HG03469 (cell line): ENCODE data around the gene HFE.
"Not testable (repeated sequence)": the region's sequence is repeated elsewhere in the genome, so short reads cannot be mapped to it uniquely, and the experiment has no call there.

Experiments
- ATAC-seq: cut with Tn5 transposase; IDR thresholded peaks from one replicate; pipeline ENCODE4 v1.9.1; 2021; ENCODE audit warnings: mild to moderate bottlenecking, moderate library complexity, moderate number of reproducible peaks; ENCODE audit not compliant: unreplicated experiment

Gene HFE

GRCh38 chr6:26087284-26088115 is at the start of gene HFE:
Gene HFE (plus strand): TSS chr6:26087429. CDS start chr6:26087441, 12 bp downstream.
- ATAC-seq: no peak

DNA sequence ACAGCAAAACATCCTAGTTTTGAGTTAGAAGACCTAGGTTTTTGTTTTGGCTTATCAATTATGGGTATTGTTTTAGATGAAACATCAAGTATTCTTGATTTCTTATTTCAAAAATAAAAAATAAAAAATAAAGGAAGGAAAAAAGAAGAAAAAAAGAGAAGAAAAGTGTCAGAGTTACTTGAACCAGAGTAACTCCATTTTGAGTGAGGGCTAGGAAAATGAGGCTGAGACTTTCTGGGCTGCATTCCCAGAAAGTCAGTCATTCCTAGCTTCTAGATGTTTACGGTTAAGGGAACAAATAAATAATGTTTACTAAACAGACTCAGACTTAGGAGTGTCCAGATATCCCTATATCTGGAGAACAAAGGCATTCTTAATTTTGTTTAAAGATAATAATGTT is 45.3 kb upstream of the HFE start:
- ATAC-seq: no peak

GRCh38 chr6:26043384-26044139 is 43.7 kb upstream of the HFE start:
- peak; percentile 44 for ATAC-seq

GRCh38 chr6:26044140-26045064 is 42.8 kb upstream of the HFE start:
- ATAC-seq: no peak

DNA sequence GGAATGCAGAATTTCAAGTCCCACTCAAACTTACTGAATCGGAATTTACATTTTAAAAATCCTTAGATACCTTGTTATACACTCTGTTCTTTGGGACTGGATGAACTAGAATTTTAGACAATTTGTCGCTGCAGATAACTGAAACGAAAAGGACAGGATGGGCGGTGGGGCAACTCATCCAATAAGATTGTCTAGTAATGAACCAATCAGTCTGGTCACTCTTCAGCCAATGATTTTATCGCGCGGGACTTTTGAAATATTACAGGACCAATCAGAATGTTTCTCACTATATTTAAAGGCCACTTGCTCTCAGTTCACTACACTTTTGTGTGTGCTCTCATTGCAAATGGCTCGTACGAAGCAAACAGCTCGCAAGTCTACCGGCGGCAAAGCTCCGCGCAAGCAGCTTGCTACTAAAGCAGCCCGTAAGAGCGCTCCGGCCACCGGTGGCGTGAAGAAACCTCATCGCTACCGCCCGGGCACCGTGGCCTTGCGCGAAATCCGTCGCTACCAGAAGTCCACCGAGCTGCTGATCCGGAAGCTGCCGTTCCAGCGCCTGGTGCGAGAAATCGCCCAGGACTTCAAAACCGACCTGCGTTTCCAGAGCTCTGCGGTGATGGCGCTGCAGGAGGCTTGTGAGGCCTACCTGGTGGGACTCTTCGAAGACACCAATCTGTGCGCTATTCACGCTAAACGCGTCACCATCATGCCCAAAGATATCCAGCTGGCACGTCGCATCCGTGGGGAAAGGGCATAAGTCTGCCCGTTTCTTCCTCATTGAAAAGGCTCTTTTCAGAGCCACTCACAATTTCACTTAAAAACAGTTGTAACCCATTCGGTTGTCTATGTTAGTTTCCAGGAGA is 41.9 kb upstream of the HFE start:
- ATAC-seq: peak; percentile 33

DNA sequence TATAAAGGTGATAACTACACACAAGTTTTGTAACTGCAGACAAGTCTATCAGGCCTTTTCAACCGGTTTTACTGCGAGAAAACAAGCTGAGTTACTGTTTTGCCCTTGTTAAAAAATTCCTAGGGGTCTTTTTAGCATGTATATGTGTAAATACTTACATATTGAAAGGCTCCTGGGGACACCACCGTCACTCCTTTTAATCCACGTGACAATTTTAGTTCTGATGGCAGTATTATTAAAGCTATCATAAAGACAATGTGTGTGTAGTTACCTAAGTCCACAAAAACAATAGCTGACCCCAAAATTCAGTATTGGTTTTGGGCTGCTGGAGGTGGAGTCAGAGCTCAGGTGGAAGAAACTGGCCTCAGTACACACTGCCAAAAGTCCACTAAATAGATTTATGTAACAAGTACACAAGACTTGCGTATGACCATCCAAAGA is 41.3 kb upstream of the HFE start:
- ATAC-seq: no peak

- not testable (repeated sequence) for ATAC-seq
Measured at GRCh38 chr6:26047329-26047728, 39.9 kb upstream of the HFE start.

DNA sequence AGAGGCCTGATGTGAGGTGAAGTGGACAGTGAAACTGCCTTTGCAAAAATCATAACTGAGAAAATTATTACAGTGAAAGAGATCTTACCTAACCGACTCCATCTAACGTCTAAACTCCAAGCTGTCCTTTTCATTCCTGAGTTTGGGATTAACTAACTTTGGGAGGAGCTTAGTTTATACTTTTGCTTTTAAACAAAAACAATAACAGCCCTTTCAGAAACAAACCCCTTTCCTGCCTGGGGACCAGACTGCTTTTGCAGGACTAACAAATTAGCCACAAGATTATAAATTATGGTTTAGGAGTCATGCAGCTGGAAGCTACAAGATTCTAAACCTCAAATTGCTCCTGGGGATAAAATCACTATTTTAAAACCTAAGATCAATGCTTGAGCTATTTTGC is 38.6 kb upstream of the HFE start:
- no peak for ATAC-seq

DNA sequence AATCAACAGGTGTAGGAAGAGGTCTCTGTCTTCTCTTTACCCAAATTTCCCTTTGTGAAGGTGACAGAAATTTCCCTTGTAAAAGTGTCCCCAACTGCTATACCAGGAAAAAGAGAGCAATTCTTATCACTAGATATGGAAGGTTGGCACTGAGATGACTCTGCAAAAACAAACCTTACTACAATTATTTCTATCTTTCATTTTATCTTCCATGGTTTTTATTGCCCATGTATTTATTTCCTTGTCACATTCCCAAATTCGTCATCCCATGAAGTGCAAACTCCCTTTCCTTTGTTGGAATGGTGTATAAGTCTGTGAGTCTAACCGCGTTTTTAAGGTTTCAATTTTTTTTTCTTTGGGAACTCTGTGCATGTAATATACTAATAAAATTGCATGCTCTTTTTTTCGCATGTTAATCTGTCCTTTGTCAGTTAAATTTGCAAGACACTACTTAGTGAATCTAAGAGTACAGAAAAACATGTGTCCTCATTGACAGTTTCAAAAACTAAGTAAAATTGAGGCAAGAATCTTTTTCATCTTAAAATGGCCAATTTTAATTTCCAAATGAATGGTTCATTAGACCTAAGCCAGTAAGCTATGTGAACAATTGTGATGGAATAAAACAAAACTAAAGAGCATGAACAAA is 35.4 kb upstream of the HFE start:
- no peak for ATAC-seq

DNA sequence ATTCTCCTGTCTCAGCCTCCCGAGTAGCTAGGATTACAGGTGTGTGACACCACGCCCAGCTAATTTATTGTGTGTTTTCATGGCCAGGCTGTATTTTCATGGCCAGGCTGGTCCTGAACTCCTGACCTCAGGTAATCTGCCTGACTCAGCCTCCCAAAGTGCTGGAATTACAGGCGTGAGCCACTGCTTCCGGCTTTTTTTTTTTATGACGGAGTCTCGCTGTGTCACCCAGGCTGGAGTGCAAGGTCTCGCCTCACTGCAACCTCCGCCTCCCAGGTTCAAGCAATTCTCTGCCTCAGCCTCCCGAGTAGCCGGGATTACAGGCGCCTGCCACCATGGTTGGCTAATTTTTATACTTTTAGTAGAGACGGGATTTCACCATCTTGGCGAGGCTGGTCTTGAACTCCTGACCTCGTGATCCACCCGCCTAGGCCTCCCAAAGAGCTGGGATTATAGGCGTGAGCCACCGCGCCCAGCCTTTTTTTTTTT is 34.4 kb upstream of the HFE start:
- ATAC-seq: not testable (repeated sequence)

DNA sequence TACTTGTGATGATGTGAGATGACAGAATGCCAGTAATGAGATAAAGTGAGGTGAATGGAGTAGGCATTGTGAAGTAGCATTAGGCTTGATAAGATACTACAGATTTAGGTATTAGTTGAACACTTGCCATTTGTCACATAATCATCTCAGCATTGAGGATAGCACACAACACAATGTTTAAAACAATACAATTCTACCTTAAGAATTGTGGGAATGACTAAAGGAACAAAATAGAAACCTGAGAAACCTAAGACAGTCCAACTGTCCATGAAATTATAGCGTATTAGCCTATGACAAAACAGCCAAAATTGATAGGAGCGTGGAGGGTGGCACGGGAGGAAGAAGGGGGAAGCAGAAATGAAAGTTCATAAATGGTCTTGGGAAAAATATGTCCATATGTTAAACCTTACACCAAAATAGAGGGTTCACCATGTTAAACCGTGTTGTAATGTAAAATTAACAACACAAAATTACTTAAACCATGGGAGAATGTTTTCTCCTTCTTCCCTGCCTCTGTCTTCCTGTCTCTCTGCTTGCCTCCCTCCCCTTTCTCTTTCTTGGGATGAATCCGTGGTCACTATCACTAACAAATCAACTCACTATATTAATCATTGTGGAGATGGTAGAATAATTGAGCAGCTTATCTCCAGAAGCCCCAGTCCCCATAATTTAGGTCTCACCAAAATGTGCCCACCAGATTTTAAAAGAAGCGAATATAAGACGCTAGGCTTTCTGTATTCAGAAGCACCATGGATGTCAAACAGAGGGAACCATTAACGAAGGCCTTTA is 33.0 kb upstream of the HFE start:
- ATAC-seq: no peak

DNA sequence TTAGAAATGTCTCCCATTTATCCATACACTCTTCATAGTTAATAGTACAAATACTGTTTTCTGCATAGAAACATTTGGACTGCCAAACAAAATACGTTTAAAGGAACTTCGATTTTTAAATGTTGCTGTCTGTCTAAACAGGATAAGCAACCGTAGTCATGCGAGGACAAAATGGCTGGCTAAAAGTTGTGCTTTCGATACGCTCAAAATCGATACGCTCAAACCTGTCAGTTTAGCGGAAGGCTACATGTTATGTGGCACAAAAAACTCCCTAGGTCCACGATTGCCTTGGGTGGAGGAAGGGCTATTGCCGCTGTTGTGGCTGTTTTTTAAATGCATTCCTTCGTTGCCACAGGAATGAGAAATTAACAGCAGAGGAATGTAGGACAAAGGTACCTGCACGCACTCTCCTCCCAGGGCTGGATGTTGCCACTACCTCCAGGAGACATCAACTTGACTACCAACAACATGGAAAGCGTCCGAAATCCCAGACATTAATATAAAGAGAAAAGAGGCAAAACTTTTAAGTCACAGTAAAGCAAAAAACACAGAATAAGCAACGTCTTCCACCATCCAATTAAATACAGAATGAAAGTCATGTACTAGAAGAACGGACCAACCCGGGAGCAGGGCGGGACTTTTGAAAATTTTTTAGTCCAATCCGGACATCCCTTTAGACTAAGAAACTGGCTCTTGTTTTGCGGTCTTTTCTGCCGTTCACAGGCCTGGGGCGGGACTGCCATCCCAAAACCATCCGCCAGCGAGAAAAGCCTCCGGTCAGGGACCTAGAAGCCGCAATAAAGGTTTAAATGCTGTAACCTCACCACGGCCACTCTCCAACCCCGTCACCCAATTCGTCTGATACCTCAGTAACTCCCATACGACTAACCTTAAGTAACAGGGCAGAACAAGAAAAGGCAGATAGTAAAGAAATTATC is 32.2 kb upstream of the HFE start:
- peak; percentile 32 for ATAC-seq

- ATAC-seq: peak; percentile 65
Measured at GRCh38 chr6:26055719-26056582, 31.3 kb upstream of the HFE start.

GRCh38 chr6:26056583-26057350 is 30.5 kb upstream of the HFE start:
- ATAC-seq: no peak

DNA sequence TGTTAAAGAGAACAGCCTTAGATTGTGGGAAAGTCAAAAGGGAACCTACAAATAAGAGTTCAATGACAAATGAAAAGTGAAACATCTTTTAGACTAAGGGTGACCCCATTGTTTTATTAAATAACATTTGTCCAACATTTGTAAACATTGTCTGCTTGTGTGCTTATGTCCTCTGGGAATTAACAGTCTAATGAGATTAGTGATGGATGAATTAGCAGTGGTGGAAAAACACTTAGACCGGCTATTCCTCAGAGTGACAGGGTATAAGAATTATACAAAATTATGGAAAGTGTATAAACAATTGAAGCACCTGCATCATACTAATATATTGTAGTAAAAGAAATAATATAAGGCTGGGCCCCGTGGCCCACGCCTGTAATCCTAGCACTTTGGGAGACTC is 29.3 kb upstream of the HFE start:
- ATAC-seq: no peak
